ENCODE results near the gene TNP2.
A peak's percentile ranks its signal among the peaks of the same experiment; 100 is the strongest.

Gene TNP2

GRCh38 chr16:11257131-11257938, 11.8 kb downstream of the TNP2 start:
- TF ChIP-seq CTCF (IDR thresholded peaks at IDR 0.05; ENCODE audit: extremely low read depth, missing control alignments): peak; percentile 68
- DNase-seq (ENCODE audit: low spot score): peak; percentile 77

- no peak for DNase-seq (ENCODE audit: low spot score)
- no peak for TF ChIP-seq CTCF (IDR thresholded peaks at IDR 0.05; ENCODE audit: extremely low read depth, missing control alignments)
Measured at GRCh38 chr16:11256661-11257130, 12.4 kb downstream of the TNP2 start.

- DNase-seq (ENCODE audit: low spot score): peak; percentile 96
- peak; percentile 84 for TF ChIP-seq CTCF (IDR thresholded peaks at IDR 0.05; ENCODE audit: extremely low read depth, missing control alignments)
Measured at GRCh38 chr16:11255737-11256660, 13.1 kb downstream of the TNP2 start, which contains the start of gene SOCS1. SOCS1 (minus strand) TSS chr16:11256204; CDS start chr16:11255478, 726 bp downstream.

- TF ChIP-seq CTCF (IDR thresholded peaks at IDR 0.05; ENCODE audit: extremely low read depth, missing control alignments): peak; percentile 28
- DNase-seq (ENCODE audit: low spot score): peak; percentile 73
Measured at GRCh38 chr16:11254913-11255736, 14.0 kb downstream of the TNP2 start.

- DNase-seq (ENCODE audit: low spot score): peak; percentile 55
- TF ChIP-seq CTCF (IDR thresholded peaks at IDR 0.05; ENCODE audit: extremely low read depth, missing control alignments): no peak
Measured at GRCh38 chr16:11253995-11254912, 14.9 kb downstream of the TNP2 start.

Data from GM20000 (cell line).